ENCODE data around the gene DNM2.
"Not testable (repeated sequence)": the region's sequence is repeated elsewhere in the genome, so short reads cannot be mapped to it uniquely, and the experiment has no call there.

Gene DNM2

GRCh38 chr19:10744253-10744798, 26.4 kb downstream of the DNM2 start:
- Histone ChIP-seq H3K36me3 (ENCODE audit: insufficient read depth, low read length) (no peaks in the 10 kb centered on the region), H3K27ac (ENCODE audit: low read depth, low read length) (no peak overlapping the region), H3K4me1 (ENCODE audit: control insufficient read depth, insufficient read depth, low read length, unreplicated experiment) (peaks cover 9% of the 10 kb centered on the region), H3K4me3 (ENCODE audit: low read depth, low read length) (no peak overlapping the region), H3K79me2 (ENCODE audit: control insufficient read depth, insufficient read depth, low read length, unreplicated experiment) (peaks cover 62% of the 10 kb centered on the region), H3K27me3 (ENCODE audit: insufficient read depth, low read length) (no peaks in the 10 kb centered on the region), H2AFZ (ENCODE audit: low read length, unreplicated experiment) (no peak overlapping the region)

GRCh38 chr19:10744801-10745293, 27.0 kb downstream of the DNM2 start:
- H3K4me1 ChIP-seq (ENCODE audit: control insufficient read depth, insufficient read depth, low read length, unreplicated experiment), result peaks cover 14% of the 10 kb centered on the region
- H3K27ac ChIP-seq (ENCODE audit: low read depth, low read length), result no peak overlapping the region
- H3K36me3 ChIP-seq (ENCODE audit: insufficient read depth, low read length), result no peaks in the 10 kb centered on the region
- peaks cover 64% of the 10 kb centered on the region for H3K79me2 ChIP-seq (ENCODE audit: control insufficient read depth, insufficient read depth, low read length, unreplicated experiment)
- no peak overlapping the region for H2AFZ ChIP-seq (ENCODE audit: low read length, unreplicated experiment)
- no peak overlapping the region for H3K4me3 ChIP-seq (ENCODE audit: low read depth, low read length)
- H3K27me3 ChIP-seq (ENCODE audit: insufficient read depth, low read length), result no peaks in the 10 kb centered on the region

GRCh38 chr19:10746437-10746836, 28.6 kb downstream of the DNM2 start:
- not testable (repeated sequence) for H3K36me3 ChIP-seq (ENCODE audit: insufficient read depth, low read length); H2AFZ ChIP-seq (ENCODE audit: low read length, unreplicated experiment); H3K4me3 ChIP-seq (ENCODE audit: low read depth, low read length); H3K27ac ChIP-seq (ENCODE audit: low read depth, low read length); H3K27me3 ChIP-seq (ENCODE audit: insufficient read depth, low read length)
- H3K79me2 ChIP-seq (ENCODE audit: control insufficient read depth, insufficient read depth, low read length, unreplicated experiment), result peaks cover 63% of the 10 kb centered on the region
- H3K4me1 ChIP-seq (ENCODE audit: control insufficient read depth, insufficient read depth, low read length, unreplicated experiment), result peaks cover 24% of the 10 kb centered on the region

- H3K79me2 ChIP-seq (ENCODE audit: control insufficient read depth, insufficient read depth, low read length, unreplicated experiment), result peaks cover 64% of the 10 kb centered on the region
- H3K36me3 ChIP-seq (ENCODE audit: insufficient read depth, low read length), result no peaks in the 10 kb centered on the region
- H3K4me1 ChIP-seq (ENCODE audit: control insufficient read depth, insufficient read depth, low read length, unreplicated experiment), result peaks cover 24% of the 10 kb centered on the region
- no peak overlapping the region for H3K4me3 ChIP-seq (ENCODE audit: low read depth, low read length)
- no peaks in the 10 kb centered on the region for H3K27me3 ChIP-seq (ENCODE audit: insufficient read depth, low read length)
- no peak overlapping the region for H2AFZ ChIP-seq (ENCODE audit: low read length, unreplicated experiment)
- H3K27ac ChIP-seq (ENCODE audit: low read depth, low read length), result no peak overlapping the region
Observed at GRCh38 chr19:10747271-10747670, 29.4 kb downstream of the DNM2 start.

- Histone ChIP-seq H3K36me3 (ENCODE audit: insufficient read depth, low read length) (no peaks in the 10 kb centered on the region), H3K4me1 (ENCODE audit: control insufficient read depth, insufficient read depth, low read length, unreplicated experiment) (peaks cover 24% of the 10 kb centered on the region), H3K27me3 (ENCODE audit: insufficient read depth, low read length) (no peaks in the 10 kb centered on the region), H2AFZ (ENCODE audit: low read length, unreplicated experiment) (no peak overlapping the region), H3K4me3 (ENCODE audit: low read depth, low read length) (no peak overlapping the region), H3K27ac (ENCODE audit: low read depth, low read length) (no peak overlapping the region), H3K79me2 (ENCODE audit: control insufficient read depth, insufficient read depth, low read length, unreplicated experiment) (peaks cover 64% of the 10 kb centered on the region)
Observed at GRCh38 chr19:10747674-10748073, 29.8 kb downstream of the DNM2 start.

GRCh38 chr19:10748195-10748926, 30.5 kb downstream of the DNM2 start:
- Histone ChIP-seq H3K36me3 (ENCODE audit: insufficient read depth, low read length) (no peaks in the 10 kb centered on the region), H3K79me2 (ENCODE audit: control insufficient read depth, insufficient read depth, low read length, unreplicated experiment) (peaks cover 62% of the 10 kb centered on the region), H3K27ac (ENCODE audit: low read depth, low read length) (peak overlapping the region; percentile 52), H3K4me1 (ENCODE audit: control insufficient read depth, insufficient read depth, low read length, unreplicated experiment) (peaks cover 24% of the 10 kb centered on the region), H3K4me3 (ENCODE audit: low read depth, low read length) (no peak overlapping the region), H3K27me3 (ENCODE audit: insufficient read depth, low read length) (no peaks in the 10 kb centered on the region), H2AFZ (ENCODE audit: low read length, unreplicated experiment) (no peak overlapping the region)

GRCh38 chr19:10748927-10749434, 31.1 kb downstream of the DNM2 start:
- Histone ChIP-seq H3K4me3 (ENCODE audit: low read depth, low read length) (no peak overlapping the region), H3K4me1 (ENCODE audit: control insufficient read depth, insufficient read depth, low read length, unreplicated experiment) (peaks cover 24% of the 10 kb centered on the region), H3K27ac (ENCODE audit: low read depth, low read length) (peak overlapping the region; percentile 52), H2AFZ (ENCODE audit: low read length, unreplicated experiment) (no peak overlapping the region), H3K79me2 (ENCODE audit: control insufficient read depth, insufficient read depth, low read length, unreplicated experiment) (peaks cover 61% of the 10 kb centered on the region), H3K27me3 (ENCODE audit: insufficient read depth, low read length) (no peaks in the 10 kb centered on the region), H3K36me3 (ENCODE audit: insufficient read depth, low read length) (no peaks in the 10 kb centered on the region)

- H3K4me1 ChIP-seq (ENCODE audit: control insufficient read depth, insufficient read depth, low read length, unreplicated experiment), result peaks cover 24% of the 10 kb centered on the region
- H3K27ac ChIP-seq (ENCODE audit: low read depth, low read length), result peak overlapping the region; percentile 52
- H2AFZ ChIP-seq (ENCODE audit: low read length, unreplicated experiment), result no peak overlapping the region
Observed at GRCh38 chr19:10749435-10750384, 31.8 kb downstream of the DNM2 start.

GRCh38 chr19:10751109-10751953, 33.5 kb downstream of the DNM2 start:
- peaks cover 51% of the 10 kb centered on the region for H3K79me2 ChIP-seq (ENCODE audit: control insufficient read depth, insufficient read depth, low read length, unreplicated experiment)
- no peak overlapping the region for H3K4me3 ChIP-seq (ENCODE audit: low read depth, low read length)
- H3K36me3 ChIP-seq (ENCODE audit: insufficient read depth, low read length), result no peaks in the 10 kb centered on the region
- H2AFZ ChIP-seq (ENCODE audit: low read length, unreplicated experiment), result no peak overlapping the region
- H3K27ac ChIP-seq (ENCODE audit: low read depth, low read length), result no peak overlapping the region
- no peaks in the 10 kb centered on the region for H3K27me3 ChIP-seq (ENCODE audit: insufficient read depth, low read length)
- H3K4me1 ChIP-seq (ENCODE audit: control insufficient read depth, insufficient read depth, low read length, unreplicated experiment), result peaks cover 24% of the 10 kb centered on the region

More at GRCh38 chr19:10749435-10750384, 31.8 kb downstream of the DNM2 start:
- Histone ChIP-seq H3K36me3 (ENCODE audit: insufficient read depth, low read length) (no peaks in the 10 kb centered on the region), H3K27me3 (ENCODE audit: insufficient read depth, low read length) (no peaks in the 10 kb centered on the region), H3K4me3 (ENCODE audit: low read depth, low read length) (no peak overlapping the region), H3K79me2 (ENCODE audit: control insufficient read depth, insufficient read depth, low read length, unreplicated experiment) (peaks cover 55% of the 10 kb centered on the region)
